ENCODE data around the gene MSH3.
"Not testable (repeated sequence)": the region's sequence is repeated elsewhere in the genome, so short reads cannot be mapped to it uniquely, and the experiment has no call there.

DNA sequence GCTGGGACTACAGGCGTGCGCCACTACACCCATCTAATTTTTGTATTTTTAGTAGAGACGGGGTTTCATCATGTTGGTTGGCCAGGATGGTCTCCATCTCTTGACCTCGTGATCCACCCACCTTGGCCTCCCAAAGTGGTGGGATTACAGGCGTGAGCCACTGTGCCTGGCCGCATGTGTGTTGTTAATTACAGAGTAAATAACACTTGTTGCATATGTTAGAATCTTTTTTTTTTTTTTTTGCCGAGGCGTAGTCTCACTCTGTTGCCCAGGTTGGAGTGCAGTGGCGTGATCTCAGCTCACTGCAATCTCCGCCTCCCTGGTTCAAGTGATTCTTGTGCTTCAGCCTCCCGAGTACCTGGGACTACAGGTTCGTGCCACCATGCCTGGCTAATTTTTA, 86.0 kb downstream of the MSH3 start:
- not testable (repeated sequence) for TF ChIP-seq CTCF, POLR2A (IDR thresholded peaks at IDR 0.05)

Measured in suprapubic skin (tissue), 3 donors.